Coronary artery (tissue), 2 donors: ENCODE data around the gene POLE.
A peak's percentile ranks its signal among the peaks of the same experiment; 100 is the strongest.

Experiments
- DNase-seq: peaks from one replicate; pipeline ENCODE4 v3.0.0-alpha.2; 2017; ENCODE audit warnings: low spot score
- H3K27ac ChIP-seq, 2 donors: fragments of 200-600 bp; sonication (generic); one replicate each; pipeline ENCODE4 v1.5.1; 2016 to 2019
- H3K4me3 ChIP-seq: fragments of 200-600 bp; sonication (generic); 2 replicates; pipeline ENCODE4 v1.5.1; 2016; ENCODE audit warnings: mild to moderate bottlenecking, moderate library complexity
- TF ChIP-seq, protein P1 (sequence below): fragments of 200-600 bp; sonication (generic); IDR thresholded peaks from one replicate; pipeline ENCODE4 v1.5.1; 2019; ENCODE audit warnings: antibody characterized with exemption

POLE gene

DNA sequence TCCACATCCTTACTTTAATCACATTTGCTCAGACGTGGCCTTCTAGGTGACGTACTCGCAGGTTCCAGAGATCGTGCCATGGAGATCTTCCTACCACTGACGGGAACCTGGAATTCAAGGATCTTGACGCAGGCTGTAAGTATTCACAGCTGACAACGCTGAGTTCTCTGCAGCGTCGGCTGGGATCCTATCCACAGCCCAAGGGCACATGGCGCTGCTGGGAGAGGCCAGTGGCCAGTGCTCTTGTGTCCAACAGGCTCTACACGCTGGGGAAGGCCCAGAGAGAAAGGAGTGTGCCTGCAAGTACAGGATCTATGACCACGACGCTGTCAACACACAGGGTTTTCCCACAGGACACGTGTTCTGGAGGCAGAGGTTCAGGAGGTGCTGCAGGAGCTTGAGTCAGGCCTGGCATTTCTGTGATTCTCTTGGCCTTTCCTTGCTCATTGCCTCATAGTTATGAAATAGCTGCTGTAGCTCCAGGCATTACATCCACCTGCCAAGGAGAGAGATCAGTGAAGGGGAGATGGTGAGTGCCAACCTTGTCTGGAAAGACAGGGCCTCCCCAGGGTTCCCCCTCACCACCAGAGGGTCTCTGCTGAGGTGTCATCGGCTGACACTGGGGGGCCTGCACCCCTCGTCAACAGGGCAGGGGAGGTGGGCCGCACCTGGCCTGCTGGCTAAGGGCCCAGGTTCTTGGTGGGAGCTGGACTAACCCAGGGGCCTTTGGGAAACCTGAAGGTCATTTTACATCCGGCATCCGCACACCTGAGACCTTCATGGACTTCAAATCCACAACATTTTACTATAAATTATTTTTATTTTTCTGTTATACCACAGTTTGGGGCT is 98.1 kb downstream of the POLE start:
- TF ChIP-seq, protein P1, sequence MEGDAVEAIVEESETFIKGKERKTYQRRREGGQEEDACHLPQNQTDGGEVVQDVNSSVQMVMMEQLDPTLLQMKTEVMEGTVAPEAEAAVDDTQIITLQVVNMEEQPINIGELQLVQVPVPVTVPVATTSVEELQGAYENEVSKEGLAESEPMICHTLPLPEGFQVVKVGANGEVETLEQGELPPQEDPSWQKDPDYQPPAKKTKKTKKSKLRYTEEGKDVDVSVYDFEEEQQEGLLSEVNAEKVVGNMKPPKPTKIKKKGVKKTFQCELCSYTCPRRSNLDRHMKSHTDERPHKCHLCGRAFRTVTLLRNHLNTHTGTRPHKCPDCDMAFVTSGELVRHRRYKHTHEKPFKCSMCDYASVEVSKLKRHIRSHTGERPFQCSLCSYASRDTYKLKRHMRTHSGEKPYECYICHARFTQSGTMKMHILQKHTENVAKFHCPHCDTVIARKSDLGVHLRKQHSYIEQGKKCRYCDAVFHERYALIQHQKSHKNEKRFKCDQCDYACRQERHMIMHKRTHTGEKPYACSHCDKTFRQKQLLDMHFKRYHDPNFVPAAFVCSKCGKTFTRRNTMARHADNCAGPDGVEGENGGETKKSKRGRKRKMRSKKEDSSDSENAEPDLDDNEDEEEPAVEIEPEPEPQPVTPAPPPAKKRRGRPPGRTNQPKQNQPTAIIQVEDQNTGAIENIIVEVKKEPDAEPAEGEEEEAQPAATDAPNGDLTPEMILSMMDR: no peak
- no peak for DNase-seq
- H3K27ac ChIP-seq: no peak overlapping the region
- no peak overlapping the region for H3K4me3 ChIP-seq

DNA sequence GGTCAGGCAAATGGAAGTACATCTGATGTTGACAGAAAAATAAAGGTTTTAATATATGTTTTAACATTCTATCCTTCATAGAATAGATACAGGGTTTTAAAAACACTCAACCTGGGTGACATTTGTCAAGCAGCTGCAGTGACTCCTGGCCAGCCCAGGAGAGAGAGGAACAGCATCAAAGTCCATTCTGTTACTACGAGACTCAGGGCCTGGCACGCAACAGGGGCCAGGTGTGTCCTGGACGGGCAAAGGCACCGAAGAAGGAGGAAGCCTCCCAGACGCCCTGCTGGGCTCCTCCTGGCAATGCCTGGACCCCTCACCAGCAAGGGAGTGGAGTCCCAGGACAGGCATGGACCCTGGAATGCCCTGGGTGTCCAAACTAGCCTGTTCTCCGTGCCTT is 98.8 kb downstream of the POLE start:
- DNase-seq: no peak
- TF ChIP-seq, protein P1: no peak
- H3K27ac ChIP-seq: no peak overlapping the region
- H3K4me3 ChIP-seq: no peak overlapping the region

DNA sequence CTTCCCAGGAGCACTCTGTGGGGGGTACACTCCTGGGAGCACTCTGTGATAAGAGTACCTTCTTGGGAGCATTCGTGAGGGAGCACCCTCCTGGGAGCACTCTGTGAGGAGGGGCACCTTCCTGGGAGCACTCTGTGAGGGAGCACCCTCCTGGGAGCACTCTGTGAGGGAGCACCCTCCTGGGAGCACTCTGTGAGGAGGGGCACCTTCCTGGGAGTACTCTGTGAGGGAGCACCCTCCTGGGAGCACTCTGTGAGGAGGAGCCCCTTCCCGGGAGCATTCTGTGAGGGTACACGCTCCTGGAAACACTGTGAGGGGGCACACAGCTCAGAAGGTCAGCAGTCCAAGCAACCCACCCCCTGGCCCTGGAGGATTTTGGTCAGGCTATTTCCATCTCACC is 99.4 kb downstream of the POLE start:
- TF ChIP-seq, protein P1: no peak
- Histone ChIP-seq H3K27ac (no peak overlapping the region), H3K4me3 (no peak overlapping the region)
- no peak for DNase-seq

DNA sequence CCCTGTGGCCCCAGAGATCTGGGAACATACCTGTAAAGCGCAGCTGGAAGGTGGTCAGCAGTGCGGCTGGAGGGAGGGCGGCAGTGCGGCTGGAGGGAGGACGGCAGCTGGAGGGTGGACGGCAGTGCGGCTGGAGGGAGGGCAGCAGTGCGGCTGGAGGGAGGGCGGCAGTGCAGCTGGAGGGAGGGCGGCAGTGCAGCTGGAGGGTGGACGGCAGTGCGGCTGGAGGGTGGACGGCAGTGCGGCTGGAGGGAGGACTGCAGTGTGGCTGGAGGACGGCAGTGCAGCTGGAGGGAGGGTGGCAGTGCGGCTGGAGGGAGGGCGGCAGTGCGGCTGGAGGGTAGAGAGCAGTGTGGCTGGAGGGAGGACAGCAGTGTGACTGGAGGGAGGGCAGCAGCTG is 100.2 kb downstream of the POLE start:
- H3K4me3 ChIP-seq: no peak overlapping the region
- TF ChIP-seq, protein P1: no peak
- no peak overlapping the region for H3K27ac ChIP-seq
- DNase-seq: no peak

DNA sequence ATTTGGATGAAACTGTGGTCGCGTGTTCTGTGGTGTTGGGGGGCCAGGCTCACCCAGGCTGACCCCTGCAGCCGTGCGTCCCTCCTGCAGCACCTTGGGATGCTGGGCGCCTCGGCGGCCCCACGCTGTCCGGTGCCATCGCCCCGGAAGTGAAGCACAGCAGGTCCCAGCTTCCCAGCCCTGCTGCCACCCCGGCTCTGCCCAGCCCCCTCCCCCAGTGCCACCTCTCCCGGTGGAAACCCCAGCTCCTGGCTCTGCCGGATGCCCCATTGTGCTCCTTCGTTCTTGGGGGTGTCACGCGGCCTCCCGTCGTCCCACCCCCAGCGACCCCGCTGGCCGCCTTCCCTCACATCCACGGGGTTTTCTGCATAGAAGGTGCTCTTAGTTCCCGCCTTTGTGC is 102.0 kb downstream of the POLE start:
- TF ChIP-seq, protein P1: no peak
- Histone ChIP-seq H3K4me3 (no peak overlapping the region), H3K27ac (no peak overlapping the region)
- DNase-seq: no peak

DNA sequence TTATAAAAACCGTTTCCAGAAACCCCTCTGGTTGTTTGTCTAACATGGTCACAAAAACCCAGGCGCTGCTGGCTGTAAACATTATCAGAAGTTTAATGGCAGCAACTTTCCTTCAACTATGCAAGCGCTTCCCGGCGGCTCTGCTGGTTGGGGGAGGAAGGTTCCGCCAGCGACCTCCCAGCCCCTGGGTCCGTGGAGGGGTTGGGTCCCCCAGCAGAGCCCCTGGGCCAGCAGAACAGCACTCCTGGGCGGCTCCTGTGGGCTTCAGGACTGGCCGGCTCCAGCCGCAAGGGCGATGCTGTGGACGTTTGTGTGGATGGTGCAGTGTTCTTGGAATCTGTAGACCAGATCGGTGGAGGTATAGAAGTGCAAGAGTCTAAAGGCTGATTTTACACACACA is 102.7 kb downstream of the POLE start:
- no peak for DNase-seq
- TF ChIP-seq, protein P1: no peak
- Histone ChIP-seq H3K27ac (no peak overlapping the region), H3K4me3 (no peak overlapping the region)

DNA sequence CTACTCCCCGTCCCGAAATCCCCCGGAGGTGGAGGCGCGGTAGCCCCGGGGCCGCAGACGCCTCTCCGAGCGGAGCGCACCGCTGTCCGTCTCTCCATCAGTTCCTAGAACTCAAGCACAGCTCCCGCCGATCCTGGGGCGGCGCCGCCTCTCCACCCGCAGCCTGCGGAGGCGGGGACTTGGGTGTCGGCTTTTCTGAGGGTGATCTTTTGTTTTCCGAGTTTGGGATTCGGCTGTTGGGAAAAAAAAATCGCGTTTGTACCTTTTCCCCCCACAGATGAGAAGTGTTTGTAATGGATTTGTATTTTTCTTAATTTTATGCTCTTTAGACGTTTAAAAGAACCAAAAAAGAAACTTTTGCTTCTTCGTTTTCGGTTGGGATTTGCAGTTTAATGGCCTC is 103.4 kb downstream of the POLE start:
- Histone ChIP-seq H3K27ac (no peak overlapping the region), H3K4me3 (peak overlapping the region; percentile 59)
- TF ChIP-seq, protein P1: no peak
- DNase-seq: no peak
